Activated CD4-positive, alpha-beta T cell treated with anti-CD3 and anti-CD28 coated beads for 36 hours (primary cell): ENCODE measurements around the gene SLC35F4. TPM values are rescaled to one million over a fixed set of nuclear protein-coding genes. Genes with fewer than 3 reads are reported as not detected.
"Not testable (repeated sequence)": the region's sequence is repeated elsewhere in the genome, so short reads cannot be mapped to it uniquely, and the experiment has no call there.

Source experiments
- ATAC-seq: fragments of 200-7000 bp; cut with Tn5 transposase; one replicate; pipeline ENCODE4 v1.10.0; 2021; ENCODE audit warnings: mild to moderate bottlenecking, moderate library complexity
- CTCF ChIA-PET: fragments of 350-600 bp; sonication (Branson Sonifier 250); formaldehyde crosslinking; loops from one replicate; lab custom pipeline; 2021; ENCODE audit warnings: antibody characterized with exemption; lab: Charles Lee
- POLR2A ChIA-PET: fragments of 350-600 bp; sonication (Branson Sonifier 250); formaldehyde crosslinking; loops from one replicate; lab custom pipeline; 2021; ENCODE audit warnings: antibody characterized with exemption, inconsistent platforms; lab: Charles Lee
- DNase-seq: peaks from one replicate; pipeline ENCODE4 v3.0.0-alpha.2; 2020
- H3K27ac Mint-ChIP-seq: one replicate; pipeline ENCODE4 v1.8.0; 2021; ENCODE audit warnings: mixed read lengths
- H3K27me3 Mint-ChIP-seq: one replicate; pipeline ENCODE4 v1.8.0; 2021; ENCODE audit warnings: mixed read lengths
- H3K36me3 Mint-ChIP-seq: one replicate; pipeline ENCODE4 v1.8.0; 2021; ENCODE audit warnings: low read depth, mixed read lengths
- H3K4me1 Mint-ChIP-seq: one replicate; pipeline ENCODE4 v1.8.0; 2021; ENCODE audit warnings: mixed read lengths
- H3K4me3 Mint-ChIP-seq: one replicate; pipeline ENCODE4 v1.8.0; 2021; ENCODE audit warnings: mild to moderate bottlenecking, moderate library complexity, mixed read lengths
- H3K9me3 Mint-ChIP-seq: one replicate; pipeline ENCODE4 v1.8.0; 2021; ENCODE audit warnings: low read depth, mixed read lengths
- intact Hi-C, 2 experiments: fragments of 100-400 bp; cut with DNase I in 1 of 2; cut with micrococcal nuclease in 1 of 2; formaldehyde crosslinking; loops; one replicate each; pipeline versions ENCODE4 v1.14.2 to v1.15.1; 2022 to 2024; cut with DNase I, micrococcal nuclease
- total RNA-seq, 2 experiments: library from RNA; stranded (reverse); gene quantifications; one replicate each; pipeline ENCODE4 v1.2.3, GENCODE V29; 2021

The SLC35F4 gene
- total RNA-seq, 2 experiments from 2014 or later = not detected

- Mint-ChIP-seq H3K27me3 (no peaks in the 10 kb centered on the region), H3K27ac (no peak overlapping the region)
Measured at GRCh38 chr14:57746563-57746962, 119.3 kb downstream of the SLC35F4 start.

GRCh38 chr14:57739516-57739915 lies 126.4 kb downstream of the SLC35F4 start:
- no peak overlapping the region for H3K27ac Mint-ChIP-seq
- H3K36me3 Mint-ChIP-seq = no peaks in the 10 kb centered on the region
- no peak for ATAC-seq
- H3K4me3 Mint-ChIP-seq = no peak overlapping the region
- peaks cover 4% of the 10 kb centered on the region for H3K9me3 Mint-ChIP-seq
- H3K27me3 Mint-ChIP-seq = no peaks in the 10 kb centered on the region
- H3K4me1 Mint-ChIP-seq = no peaks in the 10 kb centered on the region
- ChIA-PET POLR2A (no interaction called here), CTCF (no interaction called here)
- DNase-seq = no peak
- intact Hi-C loops = no loop called here

More at GRCh38 chr14:57746563-57746962, 119.3 kb downstream of the SLC35F4 start:
- CTCF ChIA-PET = no interaction called here
- intact Hi-C loops = no loop called here
- ATAC-seq (no peak), DNase-seq (no peak)
- Mint-ChIP-seq H3K9me3 (no peaks in the 10 kb centered on the region), H3K4me1 (no peaks in the 10 kb centered on the region), H3K36me3 (no peaks in the 10 kb centered on the region), H3K4me3 (no peak overlapping the region)
- POLR2A ChIA-PET = no interaction called here

- Mint-ChIP-seq H3K27ac (no peak overlapping the region), H3K9me3 (peaks cover 4% of the 10 kb centered on the region), H3K4me1 (no peaks in the 10 kb centered on the region), H3K4me3 (no peak overlapping the region), H3K36me3 (no peaks in the 10 kb centered on the region), H3K27me3 (peaks cover under 1% of the 10 kb centered on the region)
- ChIA-PET POLR2A (no interaction called here), CTCF (no interaction called here)
- intact Hi-C loops = no loop called here
- no peak for DNase-seq
- ATAC-seq = no peak
Measured at GRCh38 chr14:57737598-57737997, 128.3 kb downstream of the SLC35F4 start.

GRCh38 chr14:57736391-57736790 lies 129.5 kb downstream of the SLC35F4 start:
- CTCF ChIA-PET = no interaction called here
- ATAC-seq = no peak

GRCh38 chr14:57735276-57735675 lies 130.6 kb downstream of the SLC35F4 start:
- DNase-seq (no peak), ATAC-seq (no peak)
- Mint-ChIP-seq H3K4me3 (no peak overlapping the region), H3K27ac (no peak overlapping the region), H3K27me3 (peaks cover 2% of the 10 kb centered on the region), H3K36me3 (no peaks in the 10 kb centered on the region), H3K4me1 (no peaks in the 10 kb centered on the region), H3K9me3 (no peaks in the 10 kb centered on the region)
- intact Hi-C loops = no loop called here
- ChIA-PET POLR2A (no interaction called here), CTCF (no interaction called here)

More at GRCh38 chr14:57736391-57736790, 129.5 kb downstream of the SLC35F4 start:
- intact Hi-C loops = no loop called here
- POLR2A ChIA-PET = no interaction called here
- peaks cover 2% of the 10 kb centered on the region for H3K9me3 Mint-ChIP-seq
- no peak for DNase-seq
- no peak overlapping the region for H3K4me3 Mint-ChIP-seq
- H3K4me1 Mint-ChIP-seq = no peaks in the 10 kb centered on the region
- H3K36me3 Mint-ChIP-seq = no peaks in the 10 kb centered on the region
- no peak overlapping the region for H3K27ac Mint-ChIP-seq
- peaks cover 2% of the 10 kb centered on the region for H3K27me3 Mint-ChIP-seq

GRCh38 chr14:57732463-57733285 lies 133.2 kb downstream of the SLC35F4 start:
- CTCF ChIA-PET = interaction anchor here (0.7 to 1.0 kb wide), 2 partner anchors 41 to 699 kb away, joined by 4 read pairs; no protein-coding TSS in a partner anchor
- no peak overlapping the region for H3K4me3 Mint-ChIP-seq
- no peak for DNase-seq
- H3K4me1 Mint-ChIP-seq = no peaks in the 10 kb centered on the region
- intact Hi-C loops = no loop called here
- no peak for ATAC-seq
- H3K27ac Mint-ChIP-seq = no peak overlapping the region
- H3K36me3 Mint-ChIP-seq = no peaks in the 10 kb centered on the region
- peaks cover 1% of the 10 kb centered on the region for H3K9me3 Mint-ChIP-seq
- POLR2A ChIA-PET = no interaction called here
- H3K27me3 Mint-ChIP-seq = peaks cover 2% of the 10 kb centered on the region

- no peaks in the 10 kb centered on the region for H3K36me3 Mint-ChIP-seq
- no peak overlapping the region for H3K4me3 Mint-ChIP-seq
- ChIA-PET POLR2A (no interaction called here), CTCF (no interaction called here)
- intact Hi-C loops = no loop called here
- H3K27ac Mint-ChIP-seq = no peak overlapping the region
- no peak for DNase-seq
- no peaks in the 10 kb centered on the region for H3K4me1 Mint-ChIP-seq
- no peak for ATAC-seq
- H3K9me3 Mint-ChIP-seq = peaks cover 4% of the 10 kb centered on the region
- peaks cover 2% of the 10 kb centered on the region for H3K27me3 Mint-ChIP-seq
Measured at GRCh38 chr14:57729208-57730187, 136.4 kb downstream of the SLC35F4 start.

GRCh38 chr14:57725399-57726077 lies 140.4 kb downstream of the SLC35F4 start:
- ChIA-PET POLR2A (no interaction called here), CTCF (no interaction called here)
- Mint-ChIP-seq H3K4me3 (no peak overlapping the region), H3K36me3 (no peaks in the 10 kb centered on the region), H3K9me3 (peaks cover 4% of the 10 kb centered on the region), H3K27me3 (no peaks in the 10 kb centered on the region), H3K27ac (no peak overlapping the region), H3K4me1 (no peaks in the 10 kb centered on the region)
- ATAC-seq = no peak
- no peak for DNase-seq
- intact Hi-C loops = no loop called here

- not testable (repeated sequence) for ATAC-seq
Measured at GRCh38 chr14:57722141-57722540, 143.8 kb downstream of the SLC35F4 start.

GRCh38 chr14:57714487-57714931 lies 151.4 kb downstream of the SLC35F4 start:
- intact Hi-C loops = no loop called here
- ChIA-PET CTCF (no interaction called here), POLR2A (no interaction called here)
- H3K36me3 Mint-ChIP-seq = no peaks in the 10 kb centered on the region
- no peak overlapping the region for H3K27ac Mint-ChIP-seq
- no peak overlapping the region for H3K4me3 Mint-ChIP-seq
- H3K9me3 Mint-ChIP-seq = peaks cover 4% of the 10 kb centered on the region
- H3K27me3 Mint-ChIP-seq = peaks cover 4% of the 10 kb centered on the region
- no peaks in the 10 kb centered on the region for H3K4me1 Mint-ChIP-seq
- no peak for ATAC-seq
- DNase-seq = no peak

More at GRCh38 chr14:57722141-57722540, 143.8 kb downstream of the SLC35F4 start:
- H3K4me1 Mint-ChIP-seq, H3K27ac Mint-ChIP-seq, H3K27me3 Mint-ChIP-seq, DNase-seq, H3K9me3 Mint-ChIP-seq, intact Hi-C loops, H3K4me3 Mint-ChIP-seq, POLR2A ChIA-PET, H3K36me3 Mint-ChIP-seq: not testable (repeated sequence)
- CTCF ChIA-PET = interaction anchor here (0.6 kb wide), 1 partner anchor 14 kb away, joined by 3 read pairs; no protein-coding TSS in a partner anchor

- Mint-ChIP-seq H3K4me3 (no peak overlapping the region), H3K9me3 (peaks cover 14% of the 10 kb centered on the region), H3K27ac (no peak overlapping the region), H3K27me3 (peaks cover 4% of the 10 kb centered on the region), H3K4me1 (no peaks in the 10 kb centered on the region), H3K36me3 (no peaks in the 10 kb centered on the region)
- ChIA-PET POLR2A (no interaction called here), CTCF (no interaction called here)
- intact Hi-C loops = no loop called here
- ATAC-seq (no peak), DNase-seq (no peak)
Measured at GRCh38 chr14:57712698-57713097, 153.2 kb downstream of the SLC35F4 start.
